ENCODE results near the gene CYBRD1. TPM values are rescaled to one million over a fixed set of nuclear protein-coding genes. Genes with fewer than 3 reads are reported as not detected.

The CYBRD1 gene
- total and polyA plus RNA-seq, 8 donors: 4.4 to 29.3 (median 7.7) TPM

- intact Hi-C loops (cut with DNase I): no loop called here
- H3K9me3 ChIP-seq: no peaks in the 10 kb centered on the region
- H3K4me3 ChIP-seq: no peak overlapping the region
- no peak overlapping the region for H3K27ac ChIP-seq
- no peak for ATAC-seq
- FAIRE-seq: no peak
- H3K27me3 ChIP-seq: no peaks in the 10 kb centered on the region
- DNase-seq: no peak
- no peaks in the 10 kb centered on the region for H3K4me1 ChIP-seq
- no peak for TF ChIP-seq CTCF (IDR thresholded peaks at IDR 0.05)
- no peaks in the 10 kb centered on the region for H3K36me3 ChIP-seq
- WGBS, 2 donors: 74 to 77% methylated on average over 1 of the region's 1 CpG
Measured at GRCh38 chr2:171584001-171584400, 61.7 kb downstream of the CYBRD1 start.

GRCh38 chr2:171587132-171587531, 64.9 kb downstream of the CYBRD1 start:
- no peaks in the 10 kb centered on the region for H3K4me1 ChIP-seq
- TF ChIP-seq CTCF (IDR thresholded peaks at IDR 0.05): no peak
- no peaks in the 10 kb centered on the region for H3K9me3 ChIP-seq
- no peak for FAIRE-seq
- H3K27ac ChIP-seq: no peak overlapping the region
- no peak overlapping the region for H3K4me3 ChIP-seq
- no peaks in the 10 kb centered on the region for H3K27me3 ChIP-seq
- no peaks in the 10 kb centered on the region for H3K36me3 ChIP-seq
- WGBS, 2 donors: 75 to 83% methylated on average over 4 of the region's 4 CpGs
- intact Hi-C loops (cut with DNase I): no loop called here
- no peak for ATAC-seq
- no peak for DNase-seq

- FAIRE-seq (no peak), ATAC-seq (no peak), DNase-seq (no peak)
- no peak overlapping the region for H3K4me3 ChIP-seq
- intact Hi-C loops (cut with DNase I): no loop called here
- no peaks in the 10 kb centered on the region for H3K36me3 ChIP-seq
- no peaks in the 10 kb centered on the region for H3K4me1 ChIP-seq
- 76 to 78% methylated on average over 4 of the region's 4 CpGs for WGBS, 2 donors
- no peak overlapping the region for H3K27ac ChIP-seq
- H3K27me3 ChIP-seq: no peaks in the 10 kb centered on the region
- TF ChIP-seq CTCF (IDR thresholded peaks at IDR 0.05): no peak
- H3K9me3 ChIP-seq: no peaks in the 10 kb centered on the region
Measured at GRCh38 chr2:171587567-171587966, 65.3 kb downstream of the CYBRD1 start.

GRCh38 chr2:171590116-171590515, 67.8 kb downstream of the CYBRD1 start:
- Histone ChIP-seq H3K36me3 (no peaks in the 10 kb centered on the region), H3K4me3 (no peak overlapping the region), H3K27me3 (no peaks in the 10 kb centered on the region), H3K9me3 (no peaks in the 10 kb centered on the region), H3K27ac (no peak overlapping the region), H3K4me1 (no peaks in the 10 kb centered on the region)
- ATAC-seq (no peak), FAIRE-seq (no peak), DNase-seq (no peak)
- intact Hi-C loops (cut with DNase I): no loop called here
- WGBS, 2 donors: 84 to 97% methylated on average over 1 of the region's 1 CpG
- no peak for TF ChIP-seq CTCF (IDR thresholded peaks at IDR 0.05)

GRCh38 chr2:171592036-171592555, 69.8 kb downstream of the CYBRD1 start:
- ATAC-seq (no peak), DNase-seq (no peak), FAIRE-seq (no peak)
- Histone ChIP-seq H3K4me1 (no peaks in the 10 kb centered on the region), H3K36me3 (no peaks in the 10 kb centered on the region), H3K27me3 (no peaks in the 10 kb centered on the region), H3K9me3 (no peaks in the 10 kb centered on the region), H3K27ac (no peak overlapping the region), H3K4me3 (peak overlapping the region in 1 of 4 donors; percentile 7)
- no peak for TF ChIP-seq CTCF (IDR thresholded peaks at IDR 0.05)
- intact Hi-C loops (cut with DNase I): no loop called here
- 36 to 46% methylated on average over 7 of the region's 7 CpGs for WGBS, 2 donors

Data from pancreas (tissue), 10 donors.